Measurements from ENCODE around the gene PDZRN4.

The PDZRN4 gene

GRCh38 chr12:41462312-41462711 is 274.2 kb downstream of the PDZRN4 start:
- DNase-seq: no peak

GRCh38 chr12:41465526-41465925 is 277.4 kb downstream of the PDZRN4 start:
- no peak for DNase-seq

- no peak for DNase-seq
Observed at GRCh38 chr12:41466300-41466699, 278.2 kb downstream of the PDZRN4 start.

- no peak for DNase-seq
Observed at GRCh38 chr12:41466802-41467201, 278.7 kb downstream of the PDZRN4 start.

GRCh38 chr12:41467591-41468325 is 279.6 kb downstream of the PDZRN4 start:
- DNase-seq: no peak

- DNase-seq: no peak
Observed at GRCh38 chr12:41468341-41468740, 280.2 kb downstream of the PDZRN4 start.

GRCh38 chr12:41468756-41469155 is 280.6 kb downstream of the PDZRN4 start:
- no peak for DNase-seq

GRCh38 chr12:41473441-41473840 is 285.3 kb downstream of the PDZRN4 start:
- DNase-seq: no peak

GRCh38 chr12:41474001-41474400 is 285.9 kb downstream of the PDZRN4 start:
- no peak for DNase-seq

GRCh38 chr12:41476499-41477439 is 288.6 kb downstream of the PDZRN4 start:
- DNase-seq: no peak

GRCh38 chr12:41479426-41479825 is 291.3 kb downstream of the PDZRN4 start:
- DNase-seq: no peak

- no peak for DNase-seq
Observed at GRCh38 chr12:41485203-41485602, 297.1 kb downstream of the PDZRN4 start.

- no peak for DNase-seq
Observed at GRCh38 chr12:41486718-41487117, 298.6 kb downstream of the PDZRN4 start.

- DNase-seq: no peak
Observed at GRCh38 chr12:41496009-41496408, 307.9 kb downstream of the PDZRN4 start.

- no peak for DNase-seq
Observed at GRCh38 chr12:41497409-41497808, 309.3 kb downstream of the PDZRN4 start.

GRCh38 chr12:41504976-41505375 is 316.9 kb downstream of the PDZRN4 start:
- no peak for DNase-seq

GRCh38 chr12:41507286-41507685 is 319.2 kb downstream of the PDZRN4 start:
- DNase-seq: no peak

- DNase-seq: no peak
Observed at GRCh38 chr12:41509271-41510055, 321.3 kb downstream of the PDZRN4 start.

- DNase-seq: no peak
Observed at GRCh38 chr12:41510470-41510869, 322.4 kb downstream of the PDZRN4 start.

- no peak for DNase-seq
Observed at GRCh38 chr12:41511247-41511646, 323.1 kb downstream of the PDZRN4 start.

GRCh38 chr12:41512497-41512896 is 324.4 kb downstream of the PDZRN4 start:
- DNase-seq: no peak

GRCh38 chr12:41514021-41514777 is 326.1 kb downstream of the PDZRN4 start:
- no peak for DNase-seq

All from stimulated activated CD4-positive, alpha-beta T cell treated with anti-CD3 and anti-CD28 coated beads, Interleukin-2, amount 100 ng/mL, for 24 hours (primary cell).